OCI-LY1 (cell line): ENCODE measurements around the gene PAM.

ENCODE experiments used
- CTCF ChIP-seq: fragments of 200-600 bp; sonication (generic), shearing (Covaris generic); IDR thresholded peaks from 2 replicates; pipeline ENCODE4 v1.5.1; 2017; ENCODE audit warnings: mild to moderate bottlenecking, antibody characterized with exemption, low read length, moderate library complexity, mixed read lengths
- EZH2 ChIP-seq: fragments of 200-600 bp; sonication (generic), shearing (Covaris generic); IDR thresholded peaks from 2 replicates; pipeline ENCODE4 v1.8.0; 2017; ENCODE audit warnings: borderline replicate concordance, mixed run types, mild to moderate bottlenecking, antibody characterized with exemption, low read length, moderate library complexity, mixed read lengths

GRCh38 chr5:102740515-102740914 lies 14.6 kb upstream of the PAM start:
- no peak for TF ChIP-seq CTCF
- no peak for TF ChIP-seq EZH2
